NCI-H1105 treated with DMSO at 0.1 percent for 48 hours (cell line): ENCODE results near the gene MED15.
"Not testable (repeated sequence)": the region's sequence is repeated elsewhere in the genome, so short reads cannot be mapped to it uniquely, and the experiment has no call there.

Experiments used
- DNase-seq: peaks from one replicate; lab custom pipeline; 2025; lab: John Stamatoyannopoulos, UW

MED15 gene

DNA sequence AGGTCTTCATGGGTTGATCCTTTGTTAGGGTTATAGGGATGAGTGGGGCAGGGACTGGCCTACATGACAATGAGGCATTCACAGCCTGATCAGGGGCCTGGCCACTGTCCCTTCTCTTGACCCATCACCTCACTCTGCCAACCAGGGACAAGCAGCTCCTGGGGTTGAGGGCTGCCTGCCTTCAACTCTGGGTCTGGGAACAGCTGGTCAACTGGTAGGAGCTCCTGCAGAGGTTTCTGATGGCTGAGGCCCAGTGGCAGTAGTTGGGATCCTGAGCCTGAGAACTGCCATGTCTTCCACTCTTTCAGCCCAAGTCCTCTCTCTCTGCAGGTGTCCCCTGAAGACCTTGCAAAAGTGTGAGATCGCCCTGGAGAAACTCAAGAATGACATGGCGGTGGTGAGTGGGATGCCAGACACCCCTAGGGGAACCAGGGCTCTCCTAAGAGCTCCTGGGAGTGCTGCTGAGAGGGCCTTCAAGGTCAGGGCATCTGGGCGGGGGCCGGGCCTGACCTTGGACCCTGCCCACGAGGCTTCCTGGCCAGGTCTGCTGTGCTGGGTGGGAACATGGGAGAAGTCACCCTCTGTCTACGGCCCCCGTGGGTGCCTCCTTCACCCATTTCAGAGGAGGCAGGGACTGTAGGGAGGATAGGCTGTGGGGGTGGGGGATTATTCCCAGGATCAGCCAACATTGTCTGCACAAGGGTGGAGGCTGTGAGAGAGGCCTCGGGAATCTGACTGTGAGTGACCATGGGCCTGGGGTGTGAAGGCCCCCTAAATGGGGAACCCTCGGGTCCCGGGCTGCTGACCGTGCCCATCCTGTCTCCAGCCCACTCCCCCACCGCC lies 76.8 kb downstream of the MED15 start:
- no peak for DNase-seq

DNA sequence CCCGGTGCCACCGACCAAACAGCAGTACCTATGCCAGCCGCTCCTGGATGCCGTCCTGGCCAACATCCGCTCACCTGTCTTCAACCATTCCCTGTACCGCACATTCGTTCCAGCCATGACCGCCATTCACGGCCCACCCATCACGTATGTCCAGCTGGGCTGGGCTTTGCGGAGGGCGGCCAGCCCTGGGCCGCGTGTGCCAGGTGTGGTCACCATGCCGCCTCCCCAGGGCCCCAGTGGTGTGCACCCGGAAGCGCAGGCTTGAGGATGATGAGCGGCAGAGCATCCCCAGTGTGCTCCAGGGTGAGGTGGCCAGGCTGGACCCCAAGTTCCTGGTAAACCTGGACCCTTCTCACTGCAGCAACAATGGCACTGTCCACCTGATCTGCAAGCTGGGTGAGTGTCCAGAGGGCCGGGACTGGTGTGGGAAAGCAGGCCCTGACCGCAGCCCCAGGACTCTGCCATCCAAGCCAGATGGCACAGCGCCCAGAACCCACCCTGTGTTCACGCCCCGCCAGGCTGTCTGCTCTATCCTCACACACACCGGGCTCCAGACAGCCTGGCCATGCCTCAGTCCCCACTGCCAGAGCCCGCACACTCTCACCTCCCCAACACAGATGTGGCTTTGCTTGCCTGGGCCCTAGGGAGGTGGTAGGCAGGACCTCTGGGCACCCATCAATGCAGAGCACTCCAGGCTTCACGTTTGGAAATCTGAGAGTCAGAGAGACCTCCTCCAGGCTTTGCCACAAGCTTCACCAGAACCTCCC lies 77.6 kb downstream of the MED15 start:
- no peak for DNase-seq

DNA sequence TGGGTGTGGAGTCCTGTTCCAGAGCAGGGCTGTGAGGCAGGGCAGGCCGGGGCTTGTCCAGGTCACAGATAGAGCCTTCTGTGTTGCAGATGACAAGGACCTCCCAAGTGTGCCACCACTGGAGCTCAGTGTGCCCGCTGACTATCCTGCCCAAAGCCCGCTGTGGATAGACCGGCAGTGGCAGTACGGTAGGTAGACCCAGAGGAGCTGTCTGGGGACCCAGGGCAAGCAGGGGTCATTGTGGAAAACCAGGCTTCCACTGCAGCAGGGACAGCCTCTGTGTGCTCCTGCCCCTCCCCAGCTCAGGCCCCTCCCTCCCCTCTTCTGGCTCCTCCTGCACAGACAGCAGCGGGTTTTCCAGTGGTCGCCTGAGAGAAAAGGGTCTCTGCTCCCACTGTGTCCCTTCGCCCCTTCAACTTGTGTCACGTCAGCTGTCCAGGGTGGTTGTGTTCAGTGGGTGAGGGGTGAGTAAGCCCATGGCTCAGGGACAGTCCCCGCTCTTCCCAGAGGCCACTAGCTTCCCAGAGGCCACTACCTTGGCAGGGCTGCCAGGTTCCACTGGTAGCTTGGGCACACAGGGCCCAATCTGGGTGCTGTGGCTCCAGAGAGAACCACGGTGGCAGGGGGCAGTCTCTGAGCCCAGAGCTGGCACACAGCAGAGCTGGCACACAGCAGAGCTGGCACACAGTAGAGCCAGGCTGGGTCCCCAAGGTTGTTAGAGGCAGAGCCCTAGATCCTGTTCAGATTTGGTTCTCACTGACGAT lies 78.4 kb downstream of the MED15 start:
- DNase-seq = no peak

GRCh38 chr22:20586403-20586745 lies 79.0 kb downstream of the MED15 start:
- DNase-seq = no peak

DNA sequence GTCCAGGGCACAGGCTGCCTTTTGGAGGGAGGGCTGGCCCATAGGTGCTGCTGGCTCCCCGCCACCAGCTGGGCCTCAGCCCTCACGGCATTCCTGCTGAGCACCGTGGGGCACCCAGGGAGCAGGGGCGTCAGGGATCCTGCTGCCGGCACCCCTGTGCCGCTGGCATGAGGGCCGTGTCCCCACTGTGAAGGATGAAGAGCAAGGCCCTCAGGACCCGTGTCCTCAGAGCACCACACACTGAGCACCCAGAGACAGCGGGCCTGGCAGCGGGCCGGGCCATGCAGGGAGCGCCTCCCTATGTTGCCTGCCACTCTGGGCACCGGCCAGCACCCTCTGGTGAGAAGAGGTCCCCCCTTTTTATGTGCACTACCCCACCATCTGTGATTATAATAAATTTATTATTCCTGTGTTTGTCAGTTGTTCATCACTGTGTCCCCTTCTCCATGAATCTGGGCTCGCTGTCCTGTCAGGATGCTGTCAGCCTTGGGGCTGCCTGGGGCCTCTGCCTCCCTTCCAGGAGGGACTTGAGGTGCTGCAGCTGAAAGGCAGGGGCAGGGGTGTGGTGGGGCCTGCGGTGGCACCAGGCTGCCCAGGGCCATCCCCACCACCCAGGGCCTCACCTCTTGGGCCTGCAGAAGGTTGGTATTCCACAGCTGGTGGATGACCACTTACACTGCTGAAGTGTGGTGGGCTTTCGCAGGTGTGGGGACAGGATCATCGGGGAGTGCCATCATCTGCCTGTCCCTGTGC lies 80.0 kb downstream of the MED15 start:
- DNase-seq = no peak

- no peak for DNase-seq
These were observed 80.9 kb downstream of the MED15 start for GRCh38 chr22:20588092-20588842.

DNA sequence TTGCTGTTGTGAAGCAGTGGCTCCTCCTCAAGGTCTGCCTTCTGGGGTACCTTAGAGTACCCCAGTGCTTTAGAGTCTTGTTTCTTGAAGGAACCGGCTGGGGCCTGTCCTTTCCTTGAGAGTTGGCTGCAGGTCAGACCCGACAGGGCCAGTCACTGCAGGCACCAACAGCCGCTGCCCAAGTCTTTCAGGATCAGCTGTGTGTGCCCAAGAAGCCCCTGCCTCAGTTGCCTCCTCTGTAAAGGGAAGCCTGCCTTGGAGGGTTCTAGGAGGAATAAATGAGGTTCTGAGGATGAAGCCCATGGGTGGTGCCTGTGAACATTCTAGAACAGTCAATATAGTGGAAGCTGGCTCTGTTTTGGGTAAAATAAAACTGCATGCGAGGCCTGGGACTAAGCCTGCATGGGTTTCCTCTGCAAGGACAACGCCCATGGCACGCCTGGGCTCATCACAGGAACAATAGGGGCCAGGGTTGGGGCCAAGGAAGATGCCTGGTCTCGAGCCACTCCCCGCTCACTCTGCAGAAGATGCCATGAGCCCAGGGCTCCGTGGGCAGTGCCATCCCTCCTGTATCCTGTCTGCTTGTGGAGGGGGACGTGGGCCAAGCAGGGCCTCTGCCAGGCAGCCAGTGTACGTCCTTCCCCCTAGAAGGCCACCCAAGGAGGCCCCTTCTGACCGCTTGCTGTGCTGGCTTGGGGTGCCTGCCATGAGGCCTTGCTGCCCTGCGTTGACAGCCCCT lies 81.6 kb downstream of the MED15 start:
- DNase-seq = no peak

GRCh38 chr22:20589614-20590476 lies 82.4 kb downstream of the MED15 start:
- DNase-seq = no peak

DNA sequence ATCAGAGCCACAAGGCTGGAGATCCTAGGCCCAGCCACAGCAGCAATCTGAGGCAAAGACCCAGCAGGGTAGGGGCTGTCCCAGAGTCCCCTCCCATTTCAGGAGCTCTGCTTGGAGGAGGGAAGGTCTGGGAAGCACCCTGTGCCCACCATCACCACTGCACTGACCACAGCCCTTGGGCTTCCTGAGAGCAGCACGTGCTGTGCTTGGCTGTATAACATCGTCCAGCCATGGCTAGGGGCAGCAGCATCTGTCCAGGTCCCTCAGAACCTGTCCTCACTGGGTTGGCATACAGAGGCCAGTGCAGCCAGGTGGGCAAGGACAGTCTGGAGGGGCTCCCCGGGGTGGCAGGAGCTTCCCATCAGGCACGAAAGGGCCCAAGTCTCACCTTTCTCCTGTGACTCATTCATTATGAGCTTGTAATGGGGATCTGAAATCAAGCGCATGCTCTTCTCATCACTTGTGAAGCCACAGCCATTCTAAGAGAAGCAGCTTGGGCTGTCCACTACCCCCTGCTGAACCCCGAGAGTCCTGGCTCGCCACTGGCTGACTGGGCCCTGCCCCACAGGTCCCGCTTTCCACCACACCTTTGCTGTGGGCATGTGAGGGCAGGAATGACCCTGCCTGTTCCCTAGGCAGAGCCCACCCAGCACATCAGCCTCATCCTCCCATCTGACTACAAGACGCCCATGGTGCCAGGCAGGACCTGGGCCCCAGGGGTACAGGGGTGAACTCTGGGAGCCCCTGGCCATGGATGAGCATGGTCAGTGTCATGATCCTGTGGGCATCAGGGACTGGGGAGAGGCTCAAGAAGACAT lies 83.3 kb downstream of the MED15 start:
- DNase-seq = no peak

GRCh38 chr22:20591295-20591645 lies 83.9 kb downstream of the MED15 start:
- DNase-seq = no peak

- peak; percentile 57 for DNase-seq
These were observed 84.4 kb downstream of the MED15 start for GRCh38 chr22:20591660-20592310.

DNA sequence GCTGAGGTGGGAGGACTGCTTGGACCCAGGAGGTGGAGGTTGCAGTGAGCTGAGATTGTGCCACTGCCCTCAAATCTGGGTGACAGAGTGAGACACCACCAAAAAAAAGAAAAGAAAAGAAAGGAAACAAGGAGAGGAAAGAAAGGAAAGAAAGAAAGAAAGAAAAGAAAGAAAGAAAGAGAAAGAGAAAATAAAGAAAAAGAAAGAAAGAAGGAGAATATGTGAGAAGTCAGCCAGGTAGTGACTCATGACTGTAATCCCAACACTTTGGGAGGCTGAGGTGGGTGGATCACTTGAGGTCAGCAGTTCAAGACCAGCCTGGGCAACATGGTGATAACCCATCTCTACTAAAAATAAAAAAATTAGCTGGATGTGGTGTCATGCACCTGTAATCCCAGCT lies 86.6 kb downstream of the MED15 start:
- DNase-seq = not testable (repeated sequence)

GRCh38 chr22:20594486-20594885 lies 87.1 kb downstream of the MED15 start:
- not testable (repeated sequence) for DNase-seq

GRCh38 chr22:20595461-20595860 lies 88.1 kb downstream of the MED15 start:
- DNase-seq = peak; percentile 68

DNA sequence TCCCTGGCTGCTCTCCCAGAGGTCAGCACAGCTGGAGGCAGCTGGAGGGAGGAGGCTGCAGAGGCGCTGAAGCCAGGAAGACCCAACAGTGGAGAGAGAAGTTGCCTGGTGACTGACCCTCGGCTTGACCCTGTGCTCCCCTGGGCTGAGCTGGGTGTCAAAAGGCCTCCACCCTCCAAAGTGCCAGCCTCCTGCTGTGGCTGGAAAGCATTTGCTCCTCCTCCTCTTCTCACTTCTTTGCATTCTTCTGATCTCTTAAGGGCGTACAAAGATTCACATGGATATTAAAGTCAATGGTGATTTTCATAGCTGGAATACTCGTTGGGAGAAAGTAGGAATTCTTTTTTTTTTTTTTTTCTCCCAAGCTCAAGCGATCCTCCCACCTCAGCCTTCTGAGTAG lies 91.7 kb downstream of the MED15 start:
- DNase-seq = no peak

DNA sequence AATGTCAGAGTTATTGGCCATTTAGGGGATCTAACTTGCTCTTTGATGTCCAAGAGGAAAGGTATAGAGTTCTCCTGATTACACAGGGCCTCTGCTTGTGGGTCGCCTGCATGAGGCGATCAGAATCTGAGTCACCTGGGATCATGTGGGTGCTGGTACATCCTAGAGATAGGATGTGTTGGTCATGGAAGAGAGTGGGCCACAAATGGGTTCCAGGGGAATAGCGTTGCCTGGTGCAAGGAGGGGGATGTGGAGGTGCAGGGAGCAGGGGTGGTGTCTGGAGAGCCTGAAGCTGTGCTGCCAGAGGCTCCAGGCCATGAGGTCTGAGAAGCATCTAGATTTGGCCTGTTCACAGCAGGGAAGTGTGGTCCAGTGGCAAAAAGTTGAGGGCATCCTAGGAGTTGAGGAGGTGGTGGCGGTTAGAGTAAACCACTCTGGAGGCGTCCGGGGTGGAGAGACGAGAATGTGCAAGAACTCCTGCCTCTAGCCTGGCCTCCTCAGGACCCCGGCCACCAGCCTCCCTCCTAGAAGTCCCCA lies 92.8 kb downstream of the MED15 start:
- no peak for DNase-seq

GRCh38 chr22:20601308-20601707 lies 93.9 kb downstream of the MED15 start:
- DNase-seq = no peak

- DNase-seq = no peak
These were observed 95.3 kb downstream of the MED15 start for GRCh38 chr22:20602609-20603164.
